PC-9 (cell line): ENCODE measurements around the gene KLK3.

Experiments used
- CTCF ChIP-seq: fragments of 200-600 bp; sonication (generic); conservative IDR thresholded peaks from 2 replicates; pipeline ENCODE4 v1.6.1; 2017; ENCODE audit warnings: mixed run types, antibody characterized with exemption, mild to moderate bottlenecking, moderate library complexity
- EZH2 ChIP-seq: fragments of 200-600 bp; sonication (generic); IDR thresholded peaks from 2 replicates; pipeline ENCODE4 v1.8.0; 2017; ENCODE audit warnings: antibody characterized with exemption, low read depth

DNA sequence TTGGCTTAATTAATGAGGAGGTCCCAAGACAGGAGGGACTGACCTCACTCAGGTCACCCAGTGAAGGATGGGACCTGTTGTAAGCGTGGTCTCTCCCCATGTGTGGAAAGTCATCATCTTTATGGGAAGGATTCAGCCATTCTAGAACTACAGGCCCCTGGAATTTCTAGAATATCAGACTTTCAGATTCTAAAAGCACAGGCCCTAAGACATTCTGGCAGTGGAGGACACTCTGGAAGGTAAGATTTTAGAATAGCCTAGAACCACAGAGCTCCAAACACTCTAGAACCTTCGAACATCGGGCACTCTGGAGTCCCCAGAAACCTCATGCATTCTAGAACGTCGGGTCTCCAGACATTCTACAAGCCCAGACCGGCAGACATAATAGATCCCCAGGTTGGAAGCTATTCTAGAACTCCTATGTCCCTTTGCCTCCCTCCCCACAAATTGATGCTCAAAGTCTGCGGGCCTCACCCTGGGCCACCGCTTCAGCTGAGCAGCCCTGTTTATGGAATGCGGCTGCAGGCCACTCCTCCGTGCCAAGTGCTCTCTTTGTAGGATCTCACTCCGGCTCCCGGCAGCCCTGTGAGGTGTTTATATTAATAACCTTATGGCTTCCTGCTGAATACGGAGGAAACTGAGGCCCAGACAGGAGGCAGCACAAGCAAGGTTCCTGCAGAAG lies 19.5 kb upstream of the KLK3 start:
- TF ChIP-seq CTCF (no peak), EZH2 (no peak)
